ENCODE results near the gene SKIDA1. TPM values are rescaled to one million over a fixed set of nuclear protein-coding genes. Genes with fewer than 3 reads are reported as not detected.
A peak's percentile ranks its signal among the peaks of the same experiment; 100 is the strongest.

The SKIDA1 gene
- polyA plus RNA-seq, 1 donor from 2014 or later: not detected

GRCh38 chr10:21505711-21506278 is 19.7 kb downstream of the SKIDA1 start:
- H3K36me3 Mint-ChIP-seq: no peaks in the 10 kb centered on the region
- H3K27me3 Mint-ChIP-seq: peaks cover 8% of the 10 kb centered on the region
- no peaks in the 10 kb centered on the region for H3K9me3 Mint-ChIP-seq
- H3K4me3 Mint-ChIP-seq: no peak overlapping the region
- H3K4me1 Mint-ChIP-seq: peaks cover 0 to 2% (median 0%) of the 10 kb centered on the region in 3 donors
- no peak overlapping the region for H3K27ac Mint-ChIP-seq

GRCh38 chr10:21503542-21503941 is 21.9 kb downstream of the SKIDA1 start:
- Mint-ChIP-seq H3K27ac (peak overlapping the region in 1 of 3 donors; percentile 23), H3K4me1 (peaks cover 0 to 2% (median 1%) of the 10 kb centered on the region in 3 donors), H3K9me3 (no peaks in the 10 kb centered on the region), H3K4me3 (peak overlapping the region in 1 of 4 donors; percentile 20), H3K36me3 (no peaks in the 10 kb centered on the region), H3K27me3 (peaks cover 20% of the 10 kb centered on the region)

GRCh38 chr10:21502348-21502740 is 23.1 kb downstream of the SKIDA1 start:
- Mint-ChIP-seq H3K36me3 (no peaks in the 10 kb centered on the region), H3K27ac (peak overlapping the region in 1 of 3 donors; percentile 12), H3K27me3 (peaks cover 32% of the 10 kb centered on the region), H3K9me3 (no peaks in the 10 kb centered on the region), H3K4me1 (peaks cover 2 to 11% (median 4%) of the 10 kb centered on the region in 3 donors), H3K4me3 (no peak overlapping the region)

GRCh38 chr10:21501731-21502347 is 23.6 kb downstream of the SKIDA1 start:
- Mint-ChIP-seq H3K4me3 (no peak overlapping the region), H3K27ac (peak overlapping the region in 1 of 3 donors; percentile 12), H3K36me3 (no peaks in the 10 kb centered on the region), H3K27me3 (peaks cover 33% of the 10 kb centered on the region), H3K4me1 (peaks cover 2 to 12% (median 4%) of the 10 kb centered on the region in 3 donors), H3K9me3 (no peaks in the 10 kb centered on the region)

GRCh38 chr10:21501091-21501490 is 24.4 kb downstream of the SKIDA1 start:
- Mint-ChIP-seq H3K27ac (no peak overlapping the region), H3K36me3 (no peaks in the 10 kb centered on the region), H3K4me1 (peaks cover 2 to 12% (median 6%) of the 10 kb centered on the region in 3 donors), H3K9me3 (no peaks in the 10 kb centered on the region), H3K4me3 (peak overlapping the region in 3 of 4 donors; percentile 19 to 47 (median 33)), H3K27me3 (peaks cover 33% of the 10 kb centered on the region)

GRCh38 chr10:21500578-21500910 is 24.9 kb downstream of the SKIDA1 start:
- Mint-ChIP-seq H3K27me3 (peaks cover 33% of the 10 kb centered on the region), H3K4me1 (peaks cover 2 to 12% (median 6%) of the 10 kb centered on the region in 3 donors), H3K9me3 (no peaks in the 10 kb centered on the region), H3K27ac (peak overlapping the region in 1 of 3 donors; percentile 76), H3K36me3 (no peaks in the 10 kb centered on the region), H3K4me3 (peak overlapping the region in 2 of 4 donors; percentile 19 to 47)

- Mint-ChIP-seq H3K4me3 (peak overlapping the region in 3 of 4 donors; percentile 57 to 92 (median 60)), H3K27me3 (peaks cover 39% of the 10 kb centered on the region)
These were observed 25.5 kb downstream of the SKIDA1 start for GRCh38 chr10:21499701-21500577.

GRCh38 chr10:21498986-21499385 is 26.5 kb downstream of the SKIDA1 start:
- Mint-ChIP-seq H3K36me3 (no peaks in the 10 kb centered on the region), H3K4me3 (peak overlapping the region in 1 of 4 donors; percentile 92), H3K27ac (peak overlapping the region in 1 of 3 donors; percentile 7), H3K4me1 (peaks cover 9 to 16% (median 15%) of the 10 kb centered on the region in 3 donors), H3K9me3 (no peaks in the 10 kb centered on the region), H3K27me3 (peaks cover 42% of the 10 kb centered on the region)

More at GRCh38 chr10:21499701-21500577, 25.5 kb downstream of the SKIDA1 start:
- H3K27ac Mint-ChIP-seq: peak overlapping the region in 2 of 3 donors; percentile 12 to 77
- no peaks in the 10 kb centered on the region for H3K36me3 Mint-ChIP-seq
- no peaks in the 10 kb centered on the region for H3K9me3 Mint-ChIP-seq
- peaks cover 7 to 12% (median 11%) of the 10 kb centered on the region in 3 donors for H3K4me1 Mint-ChIP-seq

- H3K4me1 Mint-ChIP-seq: peaks cover 9 to 21% (median 18%) of the 10 kb centered on the region in 3 donors
- H3K36me3 Mint-ChIP-seq: peaks cover 1% of the 10 kb centered on the region
- H3K4me3 Mint-ChIP-seq: peak overlapping the region in 2 of 4 donors; percentile 8 to 92
- H3K27ac Mint-ChIP-seq: peak overlapping the region in 1 of 3 donors; percentile 78
- H3K9me3 Mint-ChIP-seq: no peaks in the 10 kb centered on the region
- peaks cover 46% of the 10 kb centered on the region for H3K27me3 Mint-ChIP-seq
These were observed 27.1 kb downstream of the SKIDA1 start for GRCh38 chr10:21498377-21498776.

- peaks cover 44% of the 10 kb centered on the region for H3K27me3 Mint-ChIP-seq
- H3K27ac Mint-ChIP-seq: peak overlapping the region in 2 of 3 donors; percentile 78 to 85
- peaks cover 1% of the 10 kb centered on the region for H3K36me3 Mint-ChIP-seq
- H3K4me3 Mint-ChIP-seq: peak overlapping the region; percentile 61 to 92 (median 84)
- peaks cover 9 to 21% (median 18%) of the 10 kb centered on the region in 3 donors for H3K4me1 Mint-ChIP-seq
- H3K9me3 Mint-ChIP-seq: no peaks in the 10 kb centered on the region
These were observed 28.2 kb downstream of the SKIDA1 start for GRCh38 chr10:21497177-21497807.

- peak overlapping the region in 1 of 3 donors; percentile 90 for H3K27ac Mint-ChIP-seq
- peaks cover 44% of the 10 kb centered on the region for H3K27me3 Mint-ChIP-seq
- H3K4me1 Mint-ChIP-seq: peaks cover 7 to 21% (median 18%) of the 10 kb centered on the region in 3 donors
- peaks cover 1% of the 10 kb centered on the region for H3K36me3 Mint-ChIP-seq
- H3K4me3 Mint-ChIP-seq: peak overlapping the region; percentile 50 to 93 (median 88)
- H3K9me3 Mint-ChIP-seq: no peaks in the 10 kb centered on the region
These were observed 28.9 kb downstream of the SKIDA1 start for GRCh38 chr10:21496343-21497176.

- H3K27ac Mint-ChIP-seq: peak overlapping the region in 1 of 3 donors; percentile 85
- peak overlapping the region; percentile 78 to 92 (median 86) for H3K4me3 Mint-ChIP-seq
- H3K4me1 Mint-ChIP-seq: peaks cover 7 to 21% (median 18%) of the 10 kb centered on the region in 3 donors
- peaks cover 47% of the 10 kb centered on the region for H3K27me3 Mint-ChIP-seq
- H3K9me3 Mint-ChIP-seq: no peaks in the 10 kb centered on the region
- peaks cover 1% of the 10 kb centered on the region for H3K36me3 Mint-ChIP-seq
These were observed 29.6 kb downstream of the SKIDA1 start for GRCh38 chr10:21495752-21496342.

GRCh38 chr10:21495002-21495751 is 30.3 kb downstream of the SKIDA1 start:
- Mint-ChIP-seq H3K36me3 (peaks cover 1% of the 10 kb centered on the region), H3K9me3 (no peaks in the 10 kb centered on the region), H3K27me3 (peaks cover 47% of the 10 kb centered on the region), H3K27ac (peak overlapping the region in 2 of 3 donors; percentile 85), H3K4me1 (peaks cover 7 to 21% (median 18%) of the 10 kb centered on the region in 3 donors), H3K4me3 (peak overlapping the region; percentile 78 to 92 (median 86))

Measured in IgD-negative memory B cell (primary cell).